Measurements from ENCODE around the gene SLAMF7. TPM values are rescaled to one million over a fixed set of nuclear protein-coding genes. Genes with fewer than 3 reads are reported as not detected.
"Not testable (repeated sequence)": the region's sequence is repeated elsewhere in the genome, so short reads cannot be mapped to it uniquely, and the experiment has no call there.

SLAMF7 gene
- total RNA-seq, 2 donors from 2014 or later: 0.98 TPM; not detected in 1

GRCh38 chr1:160780398-160780755 lies 41.3 kb downstream of the SLAMF7 start:
- no peak for TF ChIP-seq CTCF (IDR thresholded peaks at IDR 0.05)
- H3K9me3 ChIP-seq: no peaks in the 10 kb centered on the region
- DNase-seq (ENCODE audit: low spot score): no peak

GRCh38 chr1:160781186-160781766 lies 42.2 kb downstream of the SLAMF7 start:
- Histone ChIP-seq H3K36me3 (no peaks in the 10 kb centered on the region), H3K4me1 (no peaks in the 10 kb centered on the region), H3K27ac (no peak overlapping the region), H3K9me3 (no peaks in the 10 kb centered on the region), H3K4me3 (no peak overlapping the region), H3K27me3 (no peaks in the 10 kb centered on the region)
- DNase-seq (ENCODE audit: low spot score): no peak
- no peak for TF ChIP-seq CTCF (IDR thresholded peaks at IDR 0.05)

More at GRCh38 chr1:160780398-160780755, 41.3 kb downstream of the SLAMF7 start:
- no peak overlapping the region for H3K4me3 ChIP-seq
- no peak overlapping the region for H3K27ac ChIP-seq
- no peaks in the 10 kb centered on the region for H3K36me3 ChIP-seq
- H3K4me1 ChIP-seq: no peaks in the 10 kb centered on the region
- no peaks in the 10 kb centered on the region for H3K27me3 ChIP-seq

GRCh38 chr1:160781914-160782689 lies 43.1 kb downstream of the SLAMF7 start:
- Histone ChIP-seq H3K4me1 (no peaks in the 10 kb centered on the region), H3K27ac (no peak overlapping the region), H3K27me3 (no peaks in the 10 kb centered on the region), H3K4me3 (no peak overlapping the region), H3K36me3 (no peaks in the 10 kb centered on the region), H3K9me3 (no peaks in the 10 kb centered on the region)
- no peak for TF ChIP-seq CTCF (IDR thresholded peaks at IDR 0.05)
- DNase-seq (ENCODE audit: low spot score): no peak

- not testable (repeated sequence) for H3K36me3 ChIP-seq; H3K27ac ChIP-seq; H3K27me3 ChIP-seq; H3K4me1 ChIP-seq; H3K4me3 ChIP-seq; H3K9me3 ChIP-seq; DNase-seq (ENCODE audit: low spot score)
These were observed 44.1 kb downstream of the SLAMF7 start for GRCh38 chr1:160782988-160783765.

GRCh38 chr1:160789051-160789701 lies 50.1 kb downstream of the SLAMF7 start:
- Histone ChIP-seq H3K4me3 (no peak overlapping the region), H3K27me3 (no peaks in the 10 kb centered on the region), H3K36me3 (no peaks in the 10 kb centered on the region), H3K4me1 (no peaks in the 10 kb centered on the region), H3K27ac (no peak overlapping the region), H3K9me3 (no peaks in the 10 kb centered on the region)
- TF ChIP-seq CTCF (IDR thresholded peaks at IDR 0.05): no peak
- DNase-seq (ENCODE audit: low spot score): no peak
